GM21515 (cell line): Measurements from ENCODE around the gene OR6N2.

Experiments used
- ATAC-seq: cut with Tn5 transposase; IDR thresholded peaks from one replicate; pipeline ENCODE4 v1.9.1; 2021; ENCODE audit not compliant: unreplicated experiment

OR6N2 gene

DNA sequence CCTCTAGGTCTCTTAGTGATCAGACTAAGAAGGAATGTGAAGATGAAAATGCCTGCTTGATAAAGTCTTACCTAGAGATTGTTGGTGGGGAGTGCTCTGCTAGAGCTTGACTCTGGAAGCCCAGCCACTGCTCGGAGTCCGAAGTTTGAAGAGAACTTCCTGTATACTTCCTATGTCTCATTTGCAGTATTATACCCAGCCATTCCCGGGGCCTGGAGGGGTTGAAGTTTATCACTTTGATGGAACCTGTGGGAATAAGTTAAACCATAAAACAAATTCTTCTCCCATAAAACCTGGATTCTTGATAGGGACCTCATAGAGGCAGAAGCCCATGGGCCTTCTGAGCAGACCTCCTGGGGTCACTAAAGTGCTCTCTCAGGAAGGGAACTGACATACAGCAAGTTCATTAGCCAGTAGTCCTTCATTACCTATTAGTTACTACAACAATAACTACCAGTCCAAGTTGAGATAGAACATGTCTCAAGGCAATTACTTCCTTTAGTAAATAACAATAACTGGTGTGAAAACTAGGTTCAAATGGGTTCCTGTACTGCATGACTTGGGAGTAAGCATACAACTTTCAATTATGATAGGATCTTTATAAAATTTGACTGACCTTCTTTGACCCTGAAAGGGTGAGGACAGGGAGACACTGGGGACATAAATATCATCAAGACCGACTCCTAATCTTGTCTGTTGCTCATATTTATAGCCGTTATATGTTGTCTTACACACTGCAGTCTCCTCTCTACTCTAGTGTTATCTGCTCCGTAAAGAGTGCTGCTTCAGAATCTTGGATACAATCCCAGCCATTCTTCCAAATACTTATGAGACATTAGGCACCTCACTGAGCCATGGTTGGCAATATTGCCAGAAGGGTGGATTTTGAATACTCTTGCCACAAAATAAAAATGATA, 8.8 kb downstream of the OR6N2 start, which contains the start of gene OR6N1:
TSS of gene OR6N1 (minus strand) at position 246 of the 917 bp plus-strand sequence. CDS start 5,513 bp downstream, outside the sequence.
- no peak for ATAC-seq

- no peak for ATAC-seq
Measured at GRCh38 chr1:158754420-158754819, 26.6 kb downstream of the OR6N2 start, which contains the start of gene OR6K6. Gene OR6K6 (plus strand): TSS chr1:158754720. CDS start chr1:158754888, 168 bp downstream.

GRCh38 chr1:158752155-158752712, 28.8 kb downstream of the OR6N2 start:
- ATAC-seq, result no peak

DNA sequence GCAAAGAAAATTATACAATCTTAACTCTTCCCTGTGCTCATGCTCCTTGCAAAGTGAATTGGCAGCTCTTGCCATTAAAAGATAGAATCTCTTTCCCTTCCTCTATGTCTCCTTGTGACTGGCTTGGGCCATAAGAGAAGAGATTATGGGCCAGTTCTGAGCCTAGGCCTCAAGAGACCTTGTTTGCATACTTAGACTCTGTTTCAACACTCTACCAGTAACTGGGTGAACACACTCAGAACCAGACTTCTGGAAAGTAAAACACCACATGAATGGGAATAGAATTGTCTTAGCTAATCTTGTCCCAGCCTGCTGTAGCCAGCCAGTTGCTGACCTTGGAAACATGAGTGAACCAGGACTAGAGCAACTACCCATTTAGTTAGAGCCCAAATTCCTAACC, 45.2 kb downstream of the OR6N2 start:
- no peak for ATAC-seq

GRCh38 chr1:158732524-158732923, 48.5 kb downstream of the OR6N2 start:
- no peak for ATAC-seq

DNA sequence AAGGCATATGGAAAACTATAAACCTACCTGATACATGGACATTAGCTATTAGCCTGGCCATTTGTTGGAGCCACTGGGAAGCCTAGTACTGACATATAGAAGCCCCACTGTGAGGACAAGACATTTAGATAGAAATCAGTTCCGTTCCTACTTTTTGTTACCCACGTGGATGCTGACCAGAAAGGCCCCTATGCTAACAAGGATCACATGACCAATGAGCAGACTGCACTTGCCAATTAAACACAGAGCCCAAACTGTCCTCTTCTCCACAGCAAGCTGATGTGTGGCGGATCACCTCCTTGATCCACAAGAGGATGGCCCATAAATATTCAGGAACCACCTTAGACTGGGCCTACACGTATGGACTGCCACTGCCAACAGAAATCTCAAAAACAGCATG, 49.3 kb downstream of the OR6N2 start:
- ATAC-seq, result no peak

GRCh38 chr1:158730453-158730852, 50.6 kb downstream of the OR6N2 start:
- no peak for ATAC-seq

- no peak for ATAC-seq
Measured at GRCh38 chr1:158728510-158729225, 52.3 kb downstream of the OR6N2 start.

GRCh38 chr1:158724442-158724841, 56.6 kb downstream of the OR6N2 start:
- ATAC-seq, result no peak
